Neural cell (in vitro differentiated cells): ENCODE measurements around the gene PRDM2. TPM values are rescaled to one million over a fixed set of nuclear protein-coding genes. Genes with fewer than 3 reads are reported as not detected.

Experiments
- H2AFZ ChIP-seq: fragments of 200-600, 300-800 bp; sonication (generic), shearing (Covaris generic); 2 replicates; pipeline ENCODE4 v1.6.0; 2014; ENCODE audit warnings: low read depth, mild to moderate bottlenecking, antibody characterized with exemption, low read length, moderate library complexity
- H3F3A ChIP-seq: fragments of 200-600 bp; shearing (Covaris generic); 2 replicates; pipeline ENCODE4 v1.6.1; 2016; ENCODE audit warnings: mild to moderate bottlenecking, moderate library complexity, mixed read lengths, antibody characterized with exemption, low read length; ENCODE audit not compliant: insufficient read depth, poor library complexity, severe bottlenecking
- H3K27ac ChIP-seq: fragments of 200-600, 300-800 bp; sonication (generic), shearing (Covaris generic); 2 replicates; pipeline ENCODE4 v1.5.1; 2014; ENCODE audit warnings: mild to moderate bottlenecking, low read length, moderate library complexity
- H3K27me3 ChIP-seq: fragments of 300-800, 200-600 bp; sonication (generic), shearing (Covaris generic); 2 replicates; pipeline ENCODE4 v1.6.0; 2014; ENCODE audit warnings: mild to moderate bottlenecking, low read depth, low read length, moderate library complexity; ENCODE audit not compliant: insufficient read depth
- H3K36me3 ChIP-seq: fragments of 300-800, 200-600 bp; sonication (generic), shearing (Covaris generic); 2 replicates; pipeline ENCODE4 v1.5.1; 2014; ENCODE audit warnings: mild to moderate bottlenecking, antibody characterized with exemption, low read length, moderate library complexity; ENCODE audit not compliant: insufficient read depth
- H3K4me2 ChIP-seq: fragments of 300-800, 200-600 bp; sonication (generic), shearing (Covaris generic); 2 replicates; pipeline ENCODE4 v1.6.0; 2014; ENCODE audit warnings: mild to moderate bottlenecking, low read length
- H3K4me3 ChIP-seq: fragments of 300-800, 200-600 bp; sonication (generic), shearing (Covaris generic); 2 replicates; pipeline ENCODE4 v1.5.1; 2014; ENCODE audit warnings: mild to moderate bottlenecking, low read length, moderate library complexity
- H3K79me2 ChIP-seq: fragments of 200-600 bp; shearing (Covaris generic); replicated peaks from 2 replicates; pipeline ENCODE4 v1.6.0; 2014; ENCODE audit warnings: mild to moderate bottlenecking, low read length, moderate library complexity; ENCODE audit not compliant: insufficient read depth
- H3K9ac ChIP-seq: fragments of 300-800, 200-600 bp; sonication (generic), shearing (Covaris generic); 2 replicates; pipeline ENCODE4 v1.6.1; 2016; ENCODE audit warnings: mild to moderate bottlenecking, low read length, mixed read lengths
- H3K9me2 ChIP-seq: fragments of 200-600 bp; shearing (Covaris generic); 2 replicates; pipeline ENCODE4 v1.6.1; 2016; ENCODE audit warnings: mild to moderate bottlenecking, low read length, mixed read lengths; ENCODE audit not compliant: insufficient read depth
- H3K9me3 ChIP-seq: fragments of 200-600, 300-800 bp; sonication (generic), shearing (Covaris generic); 2 replicates; pipeline ENCODE4 v1.6.1; 2016; ENCODE audit warnings: mild to moderate bottlenecking, mixed run types, low read length, moderate library complexity, mixed read lengths
- H4K20me1 ChIP-seq: fragments of 200-600 bp; shearing (Covaris generic); 2 replicates; pipeline ENCODE4 v1.6.1; 2016; ENCODE audit warnings: mild to moderate bottlenecking, mixed run types; ENCODE audit not compliant: insufficient read depth
- EP300 ChIP-seq: fragments of 450-650 bp; conservative IDR thresholded peaks from 2 replicates; pipeline ENCODE4 v1.6.1; 2014; ENCODE audit warnings: antibody characterized with exemption, mild to moderate bottlenecking, moderate library complexity; ENCODE audit not compliant: poor library complexity, severe bottlenecking
- EZH2 ChIP-seq: fragments of 200-600, 300-800 bp; shearing (Covaris generic), sonication (generic); IDR thresholded peaks from 2 replicates; pipeline ENCODE4 v1.6.1; 2014; ENCODE audit warnings: antibody characterized with exemption, low read length, borderline replicate concordance, mild to moderate bottlenecking; ENCODE audit not compliant: insufficient read depth, poor library complexity, severe bottlenecking
- MXI1 ChIP-seq: fragments of 450-650 bp; conservative IDR thresholded peaks from 2 replicates; pipeline ENCODE4 v1.6.1; 2014; ENCODE audit warnings: antibody characterized with exemption, mild to moderate bottlenecking; ENCODE audit not compliant: poor library complexity, severe bottlenecking
- POLR2AphosphoS5 ChIP-seq: IDR thresholded peaks from 2 replicates; pipeline ENCODE4 v1.6.1; 2012
- RAD21 ChIP-seq: fragments of 450-650 bp; conservative IDR thresholded peaks from 2 replicates; pipeline ENCODE4 v1.6.1; 2014; ENCODE audit warnings: antibody characterized with exemption, mild to moderate bottlenecking, moderate library complexity
- SMC3 ChIP-seq: fragments of 450-650 bp; conservative IDR thresholded peaks from 2 replicates; pipeline ENCODE4 v1.6.1; 2014; ENCODE audit warnings: antibody characterized with exemption, mild to moderate bottlenecking, moderate library complexity; ENCODE audit not compliant: poor library complexity
- TAF1 ChIP-seq: IDR thresholded peaks from 2 replicates; pipeline ENCODE4 v1.6.1; 2012; ENCODE audit warnings: low read depth
- polyA plus RNA-seq: library from polyadenylated mRNA; depleted of rRNA; stranded (reverse); fragments of >200 nt; gene quantifications from 2 replicates; pipeline ENCODE4 v1.2.3, GENCODE V29; 2014
- TF ChIP-seq, protein P1 (sequence below): fragments of 450-650 bp; IDR thresholded peaks from 2 replicates; pipeline ENCODE4 v1.5.1; 2014; ENCODE audit warnings: antibody characterized with exemption, mild to moderate bottlenecking, moderate library complexity; ENCODE audit not compliant: poor library complexity, severe bottlenecking
- TF ChIP-seq, protein P2 (sequence below): IDR thresholded peaks from 2 replicates; pipeline ENCODE4 v1.6.1; 2012; ENCODE audit warnings: borderline replicate concordance

The PRDM2 gene
- polyA plus RNA-seq, 1 donor from 2014 or later, result 10.7 TPM

DNA sequence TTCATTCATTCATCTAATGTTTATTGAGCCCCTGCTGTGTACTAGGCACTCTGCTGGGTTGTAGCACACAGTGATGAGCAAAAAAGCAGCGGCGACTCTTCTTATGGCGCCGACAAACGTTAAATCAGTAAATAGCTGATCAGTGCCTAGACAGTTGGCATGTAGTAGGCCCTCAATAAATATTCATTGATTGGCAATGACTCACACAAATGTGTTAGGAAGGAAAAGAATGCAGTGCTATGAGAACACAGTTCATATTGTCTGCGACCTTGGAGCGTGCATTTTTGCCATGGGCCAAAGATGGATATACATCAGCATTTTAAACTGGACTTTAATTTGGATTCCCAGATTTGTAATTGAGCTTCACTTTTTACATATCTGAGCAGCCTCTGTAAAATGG, 52.0 kb downstream of the PRDM2 start:
- Histone ChIP-seq H4K20me1 (peaks cover 35% of the 10 kb centered on the region), H3K27me3 (no peaks in the 10 kb centered on the region), H3K9me2 (no peaks in the 10 kb centered on the region), H3K79me2 (peaks cover 63% of the 10 kb centered on the region), H3K4me2 (no peak overlapping the region), H3K9me3 (no peaks in the 10 kb centered on the region), H3K4me3 (peak overlapping the region; percentile 82), H3K36me3 (no peaks in the 10 kb centered on the region), H2AFZ (no peak overlapping the region), H3F3A (no peaks in the 10 kb centered on the region), H3K27ac (no peak overlapping the region), H3K9ac (no peak overlapping the region)
- TF ChIP-seq, protein P1, sequence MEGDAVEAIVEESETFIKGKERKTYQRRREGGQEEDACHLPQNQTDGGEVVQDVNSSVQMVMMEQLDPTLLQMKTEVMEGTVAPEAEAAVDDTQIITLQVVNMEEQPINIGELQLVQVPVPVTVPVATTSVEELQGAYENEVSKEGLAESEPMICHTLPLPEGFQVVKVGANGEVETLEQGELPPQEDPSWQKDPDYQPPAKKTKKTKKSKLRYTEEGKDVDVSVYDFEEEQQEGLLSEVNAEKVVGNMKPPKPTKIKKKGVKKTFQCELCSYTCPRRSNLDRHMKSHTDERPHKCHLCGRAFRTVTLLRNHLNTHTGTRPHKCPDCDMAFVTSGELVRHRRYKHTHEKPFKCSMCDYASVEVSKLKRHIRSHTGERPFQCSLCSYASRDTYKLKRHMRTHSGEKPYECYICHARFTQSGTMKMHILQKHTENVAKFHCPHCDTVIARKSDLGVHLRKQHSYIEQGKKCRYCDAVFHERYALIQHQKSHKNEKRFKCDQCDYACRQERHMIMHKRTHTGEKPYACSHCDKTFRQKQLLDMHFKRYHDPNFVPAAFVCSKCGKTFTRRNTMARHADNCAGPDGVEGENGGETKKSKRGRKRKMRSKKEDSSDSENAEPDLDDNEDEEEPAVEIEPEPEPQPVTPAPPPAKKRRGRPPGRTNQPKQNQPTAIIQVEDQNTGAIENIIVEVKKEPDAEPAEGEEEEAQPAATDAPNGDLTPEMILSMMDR, result no peak
- TF ChIP-seq EP300 (no peak), RAD21 (no peak), POLR2AphosphoS5 (no peak), SMC3 (no peak), TAF1 (no peak), EZH2 (no peak), MXI1 (no peak)
- TF ChIP-seq, protein P2, sequence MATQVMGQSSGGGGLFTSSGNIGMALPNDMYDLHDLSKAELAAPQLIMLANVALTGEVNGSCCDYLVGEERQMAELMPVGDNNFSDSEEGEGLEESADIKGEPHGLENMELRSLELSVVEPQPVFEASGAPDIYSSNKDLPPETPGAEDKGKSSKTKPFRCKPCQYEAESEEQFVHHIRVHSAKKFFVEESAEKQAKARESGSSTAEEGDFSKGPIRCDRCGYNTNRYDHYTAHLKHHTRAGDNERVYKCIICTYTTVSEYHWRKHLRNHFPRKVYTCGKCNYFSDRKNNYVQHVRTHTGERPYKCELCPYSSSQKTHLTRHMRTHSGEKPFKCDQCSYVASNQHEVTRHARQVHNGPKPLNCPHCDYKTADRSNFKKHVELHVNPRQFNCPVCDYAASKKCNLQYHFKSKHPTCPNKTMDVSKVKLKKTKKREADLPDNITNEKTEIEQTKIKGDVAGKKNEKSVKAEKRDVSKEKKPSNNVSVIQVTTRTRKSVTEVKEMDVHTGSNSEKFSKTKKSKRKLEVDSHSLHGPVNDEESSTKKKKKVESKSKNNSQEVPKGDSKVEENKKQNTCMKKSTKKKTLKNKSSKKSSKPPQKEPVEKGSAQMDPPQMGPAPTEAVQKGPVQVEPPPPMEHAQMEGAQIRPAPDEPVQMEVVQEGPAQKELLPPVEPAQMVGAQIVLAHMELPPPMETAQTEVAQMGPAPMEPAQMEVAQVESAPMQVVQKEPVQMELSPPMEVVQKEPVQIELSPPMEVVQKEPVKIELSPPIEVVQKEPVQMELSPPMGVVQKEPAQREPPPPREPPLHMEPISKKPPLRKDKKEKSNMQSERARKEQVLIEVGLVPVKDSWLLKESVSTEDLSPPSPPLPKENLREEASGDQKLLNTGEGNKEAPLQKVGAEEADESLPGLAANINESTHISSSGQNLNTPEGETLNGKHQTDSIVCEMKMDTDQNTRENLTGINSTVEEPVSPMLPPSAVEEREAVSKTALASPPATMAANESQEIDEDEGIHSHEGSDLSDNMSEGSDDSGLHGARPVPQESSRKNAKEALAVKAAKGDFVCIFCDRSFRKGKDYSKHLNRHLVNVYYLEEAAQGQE, result no peak

DNA sequence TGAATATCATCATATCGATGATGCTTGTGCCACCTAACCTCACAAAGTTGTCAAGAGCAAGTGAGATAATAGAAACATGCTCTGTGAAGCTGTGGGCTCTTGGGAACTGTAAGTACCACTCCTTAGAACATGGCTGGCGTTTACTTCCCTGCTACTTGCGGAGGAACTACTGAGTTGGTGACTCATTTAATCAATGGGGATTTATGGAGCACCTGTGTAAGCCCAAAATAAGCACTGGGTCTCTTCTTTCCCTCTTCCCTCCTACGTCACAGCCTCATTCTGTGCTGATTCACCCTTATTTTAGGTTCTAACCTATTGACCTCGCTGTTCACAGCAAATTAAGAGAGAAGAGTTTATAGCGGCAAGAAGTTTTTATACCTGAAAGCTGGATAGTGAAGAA, 52.9 kb downstream of the PRDM2 start:
- Histone ChIP-seq H3K27ac (no peak overlapping the region), H3K79me2 (peaks cover 71% of the 10 kb centered on the region), H2AFZ (no peak overlapping the region), H4K20me1 (peaks cover 35% of the 10 kb centered on the region), H3K4me2 (no peak overlapping the region), H3K9me2 (no peaks in the 10 kb centered on the region), H3K9ac (no peak overlapping the region), H3K4me3 (no peak overlapping the region), H3K36me3 (no peaks in the 10 kb centered on the region), H3F3A (no peaks in the 10 kb centered on the region), H3K27me3 (no peaks in the 10 kb centered on the region), H3K9me3 (no peaks in the 10 kb centered on the region)
- TF ChIP-seq MXI1 (no peak), EP300 (no peak), RAD21 (no peak), POLR2AphosphoS5 (no peak), SMC3 (no peak), TAF1 (no peak), EZH2 (no peak)
- TF ChIP-seq, protein P1, result no peak
- TF ChIP-seq, protein P2, result no peak
